NCI-H1694 treated with DMSO at 0.1 percent for 48 hours (cell line): ENCODE data around the gene ELFN1.

Experiments
- DNase-seq: peaks from one replicate; lab custom pipeline; 2025; lab: John Stamatoyannopoulos, UW

ELFN1 gene

GRCh38 chr7:1725766-1726630 is 55.9 kb downstream of the ELFN1 start:
- DNase-seq: peak; percentile 84

- no peak for DNase-seq
Observed at GRCh38 chr7:1727079-1727478, 57.0 kb downstream of the ELFN1 start.

GRCh38 chr7:1727812-1728570 is 57.9 kb downstream of the ELFN1 start:
- no peak for DNase-seq

GRCh38 chr7:1729183-1729582 is 59.1 kb downstream of the ELFN1 start:
- no peak for DNase-seq

- DNase-seq: no peak
Observed at GRCh38 chr7:1729773-1730172, 59.7 kb downstream of the ELFN1 start.

- DNase-seq: no peak
Observed at GRCh38 chr7:1732072-1732471, 62.0 kb downstream of the ELFN1 start.

- DNase-seq: no peak
Observed at GRCh38 chr7:1732645-1733044, 62.6 kb downstream of the ELFN1 start.

GRCh38 chr7:1733206-1733907 is 63.3 kb downstream of the ELFN1 start:
- DNase-seq: no peak

- DNase-seq: no peak
Observed at GRCh38 chr7:1733908-1734730, 64.0 kb downstream of the ELFN1 start.

- DNase-seq: peak; percentile 65
Observed at GRCh38 chr7:1735262-1735661, 65.2 kb downstream of the ELFN1 start.

- no peak for DNase-seq
Observed at GRCh38 chr7:1735806-1736483, 65.9 kb downstream of the ELFN1 start.

- DNase-seq: no peak
Observed at GRCh38 chr7:1736484-1736817, 66.4 kb downstream of the ELFN1 start.

GRCh38 chr7:1736830-1737229 is 66.8 kb downstream of the ELFN1 start:
- DNase-seq: no peak

GRCh38 chr7:1737523-1737922 is 67.4 kb downstream of the ELFN1 start:
- no peak for DNase-seq

- no peak for DNase-seq
Observed at GRCh38 chr7:1737956-1738355, 67.9 kb downstream of the ELFN1 start.

GRCh38 chr7:1738511-1738910 is 68.4 kb downstream of the ELFN1 start:
- no peak for DNase-seq

GRCh38 chr7:1738956-1739355 is 68.9 kb downstream of the ELFN1 start:
- DNase-seq: no peak

GRCh38 chr7:1739593-1739992 is 69.5 kb downstream of the ELFN1 start:
- DNase-seq: no peak

GRCh38 chr7:1740214-1740613 is 70.1 kb downstream of the ELFN1 start:
- no peak for DNase-seq

- DNase-seq: no peak
Observed at GRCh38 chr7:1741246-1741645, 71.2 kb downstream of the ELFN1 start.
